Mononuclear cell (primary cell): ENCODE results near the gene HDHD3. TPM values are rescaled to one million over a fixed set of nuclear protein-coding genes. Genes with fewer than 3 reads are reported as not detected.

Experiments used
- H3K27me3 ChIP-seq: 2 replicates; pipeline ENCODE4 v1.6.0; 2011; ENCODE audit warnings: low read length, control low read depth; ENCODE audit not compliant: insufficient read depth
- H3K4me1 ChIP-seq: 2 replicates; pipeline ENCODE4 v1.5.1; 2011; ENCODE audit warnings: mild to moderate bottlenecking, low read length, control low read depth; ENCODE audit not compliant: insufficient read depth
- H3K4me3 ChIP-seq: 2 replicates; pipeline ENCODE4 v1.5.1; 2011; ENCODE audit warnings: mild to moderate bottlenecking, low read length, moderate library complexity
- H3K9me3 ChIP-seq: 2 replicates; pipeline ENCODE4 v1.5.1; 2011; ENCODE audit warnings: low read depth, mild to moderate bottlenecking, control low read depth, low read length
- total RNA-seq: library from RNA; depleted of rRNA; stranded (reverse); fragments of >200 nt; gene quantifications from one replicate; pipeline ENCODE4 v1.2.3, GENCODE V29; 2012

Gene HDHD3
- total RNA-seq, 1 donor: 8.6 TPM

- H3K4me3 ChIP-seq: no peak overlapping the region
- no peaks in the 10 kb centered on the region for H3K27me3 ChIP-seq
- no peaks in the 10 kb centered on the region for H3K9me3 ChIP-seq
- H3K4me1 ChIP-seq: no peaks in the 10 kb centered on the region
Observed at GRCh38 chr9:113356686-113357292, 20.0 kb downstream of the HDHD3 start.

- Histone ChIP-seq H3K4me3 (no peak overlapping the region), H3K9me3 (no peaks in the 10 kb centered on the region), H3K4me1 (peaks cover 14% of the 10 kb centered on the region), H3K27me3 (peaks cover 2% of the 10 kb centered on the region)
Observed at GRCh38 chr9:113355040-113355596, 21.7 kb downstream of the HDHD3 start.

GRCh38 chr9:113352411-113352810, 24.4 kb downstream of the HDHD3 start:
- H3K4me1 ChIP-seq: peaks cover 22% of the 10 kb centered on the region
- H3K27me3 ChIP-seq: peaks cover 10% of the 10 kb centered on the region
- no peak overlapping the region for H3K4me3 ChIP-seq
- no peaks in the 10 kb centered on the region for H3K9me3 ChIP-seq

GRCh38 chr9:113352006-113352405, 24.8 kb downstream of the HDHD3 start:
- Histone ChIP-seq H3K27me3 (peaks cover 10% of the 10 kb centered on the region), H3K9me3 (no peaks in the 10 kb centered on the region), H3K4me1 (peaks cover 22% of the 10 kb centered on the region)

GRCh38 chr9:113350937-113351336, 25.8 kb downstream of the HDHD3 start:
- Histone ChIP-seq H3K9me3 (no peaks in the 10 kb centered on the region), H3K27me3 (peaks cover 10% of the 10 kb centered on the region), H3K4me1 (peaks cover 22% of the 10 kb centered on the region), H3K4me3 (no peak overlapping the region)

More at GRCh38 chr9:113352006-113352405, 24.8 kb downstream of the HDHD3 start:
- H3K4me3 ChIP-seq: no peak overlapping the region

GRCh38 chr9:113350107-113350661, 26.6 kb downstream of the HDHD3 start:
- Histone ChIP-seq H3K27me3 (peaks cover 10% of the 10 kb centered on the region), H3K9me3 (no peaks in the 10 kb centered on the region), H3K4me1 (peaks cover 22% of the 10 kb centered on the region), H3K4me3 (peak overlapping the region; percentile 37)

- Histone ChIP-seq H3K4me3 (peak within 1 kb of the TSS; percentile 37), H3K27me3 (peaks cover 10% of the 10 kb centered on the region), H3K4me1 (peaks cover 22% of the 10 kb centered on the region), H3K9me3 (no peaks in the 10 kb centered on the region)
Observed at GRCh38 chr9:113349445-113350094, 27.2 kb downstream of the HDHD3 start, which contains the start of gene BSPRY. Gene BSPRY (plus strand): TSS chr9:113349541. CDS start chr9:113349580, 39 bp downstream.

- no peaks in the 10 kb centered on the region for H3K9me3 ChIP-seq
- peak overlapping the region; percentile 37 for H3K4me3 ChIP-seq
- peaks cover 22% of the 10 kb centered on the region for H3K4me1 ChIP-seq
- H3K27me3 ChIP-seq: peaks cover 10% of the 10 kb centered on the region
Observed at GRCh38 chr9:113349066-113349444, 27.7 kb downstream of the HDHD3 start.

DNA sequence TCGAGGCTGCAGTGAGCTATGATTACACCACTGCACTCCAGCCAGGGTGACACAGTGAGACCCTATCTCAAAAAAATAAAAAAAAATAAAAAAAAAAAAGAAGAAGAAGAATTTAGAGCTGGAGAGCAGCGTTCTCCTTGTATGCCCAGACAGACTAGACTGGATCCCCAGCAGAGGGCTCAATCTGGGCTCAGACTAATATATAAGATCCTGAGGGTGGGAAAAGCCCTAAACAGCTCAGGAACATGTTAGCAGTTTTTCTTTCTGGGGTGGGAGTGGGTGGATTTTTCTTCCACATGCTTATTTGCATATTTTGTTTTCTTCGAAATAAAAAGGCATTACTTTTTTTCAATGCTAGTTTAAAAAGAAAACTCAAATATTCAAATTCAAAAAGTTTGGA, 28.3 kb downstream of the HDHD3 start:
- H3K27me3 ChIP-seq: peaks cover 10% of the 10 kb centered on the region
- no peak overlapping the region for H3K4me3 ChIP-seq
- H3K9me3 ChIP-seq: no peaks in the 10 kb centered on the region
- H3K4me1 ChIP-seq: peaks cover 22% of the 10 kb centered on the region

DNA sequence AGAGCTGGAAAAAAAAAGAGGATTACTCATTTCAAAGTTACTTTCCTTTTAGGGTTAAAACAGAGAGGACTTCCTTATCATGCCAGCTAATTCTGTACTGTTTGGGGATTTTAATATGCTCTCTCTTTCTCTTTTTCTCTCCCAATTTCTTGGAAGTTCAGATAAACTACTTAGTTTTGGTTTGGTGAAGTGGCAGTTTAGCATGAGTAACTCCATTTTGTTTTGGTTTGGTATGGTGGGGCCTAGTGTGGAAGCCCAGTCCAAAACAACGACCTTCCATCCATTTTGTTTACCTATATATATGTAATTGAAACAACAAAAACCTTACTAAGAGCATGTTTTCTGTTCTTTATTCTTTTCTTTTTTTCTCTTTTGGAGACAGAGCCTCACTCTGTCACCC, 31.1 kb downstream of the HDHD3 start:
- H3K9me3 ChIP-seq: no peaks in the 10 kb centered on the region
- H3K4me3 ChIP-seq: no peak overlapping the region
- peaks cover 16% of the 10 kb centered on the region for H3K4me1 ChIP-seq
- H3K27me3 ChIP-seq: peaks cover 10% of the 10 kb centered on the region

- Histone ChIP-seq H3K27me3 (peaks cover 9% of the 10 kb centered on the region), H3K4me3 (no peak overlapping the region), H3K9me3 (no peaks in the 10 kb centered on the region), H3K4me1 (peaks cover 16% of the 10 kb centered on the region)
Observed at GRCh38 chr9:113345190-113345589, 31.6 kb downstream of the HDHD3 start.

DNA sequence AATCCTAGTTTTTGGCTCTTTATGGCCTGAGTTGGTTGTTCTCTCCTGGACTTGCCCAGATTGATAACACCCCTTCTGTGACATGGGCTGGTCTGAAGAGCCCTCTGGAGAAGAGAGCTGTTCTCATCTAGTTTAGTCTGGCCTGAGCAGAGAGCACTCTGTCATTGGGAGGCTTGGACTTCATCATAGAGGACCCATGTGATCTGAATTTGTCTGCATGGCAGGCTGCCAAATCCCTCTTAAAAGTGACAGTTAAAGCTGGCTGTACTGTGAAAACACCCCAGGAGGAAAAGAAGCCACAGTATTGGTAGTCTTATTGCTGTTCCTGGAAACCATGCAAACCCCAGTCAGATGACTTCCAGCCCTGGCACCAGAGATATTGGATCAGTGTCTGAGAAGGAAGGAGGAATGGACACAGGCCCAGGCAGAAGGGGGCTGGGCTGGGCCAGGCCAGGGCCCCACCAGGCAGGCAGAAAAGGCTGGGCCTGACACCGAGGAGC, 33.0 kb downstream of the HDHD3 start:
- H3K4me1 ChIP-seq: peaks cover 14% of the 10 kb centered on the region
- no peaks in the 10 kb centered on the region for H3K9me3 ChIP-seq
- no peak overlapping the region for H3K4me3 ChIP-seq
- peaks cover under 1% of the 10 kb centered on the region for H3K27me3 ChIP-seq

- Histone ChIP-seq H3K27me3 (no peaks in the 10 kb centered on the region), H3K4me3 (no peak overlapping the region), H3K9me3 (no peaks in the 10 kb centered on the region), H3K4me1 (peaks cover 14% of the 10 kb centered on the region)
Observed at GRCh38 chr9:113341712-113342410, 34.9 kb downstream of the HDHD3 start.

DNA sequence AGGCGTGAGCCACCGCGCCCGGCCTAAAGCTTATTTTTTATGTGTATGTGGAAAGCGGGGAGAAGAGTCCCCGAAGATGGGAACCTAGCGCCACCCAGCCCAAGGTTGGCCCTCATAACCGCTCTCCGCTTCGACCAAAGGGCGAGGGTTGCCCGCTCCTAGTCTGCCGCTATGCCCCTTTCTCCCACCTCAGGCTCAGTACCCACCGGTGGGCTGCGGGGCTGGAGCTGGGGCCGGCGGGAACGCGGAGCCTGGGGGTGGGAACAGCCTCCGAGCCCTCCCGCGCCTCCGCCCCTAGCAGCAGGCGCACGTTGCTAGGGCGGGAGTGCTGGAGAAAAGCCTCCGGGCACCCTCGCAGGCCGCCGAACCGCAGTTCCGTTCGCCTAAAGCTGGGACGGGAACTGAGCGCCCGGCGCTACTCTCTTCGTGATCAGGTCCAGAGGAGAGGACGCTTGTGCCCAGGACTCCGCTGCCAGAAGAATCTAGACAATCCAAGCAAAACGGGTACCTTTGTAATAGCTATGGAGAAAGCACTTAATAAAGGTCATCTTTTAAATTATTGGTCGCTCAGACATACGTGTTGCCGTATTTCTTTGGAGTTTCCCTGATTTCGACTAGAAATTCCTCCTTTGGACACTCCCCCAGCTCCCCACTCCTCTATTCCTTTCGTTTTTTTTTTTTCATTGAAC, 36.6 kb downstream of the HDHD3 start, which contains the start of gene WDR31:
Gene WDR31, minus strand, starts transcription at position 265 of the 689 bp plus-strand sequence. CDS start 8,253 bp downstream, outside the sequence.
- no peaks in the 10 kb centered on the region for H3K9me3 ChIP-seq
- peak within 1 kb of the TSS; percentile 76 for H3K4me3 ChIP-seq
- H3K27me3 ChIP-seq: no peaks in the 10 kb centered on the region
- H3K4me1 ChIP-seq: peaks cover 14% of the 10 kb centered on the region
